Transverse colon (tissue), 4 donors: ENCODE measurements around the gene MAP4K4. TPM values are rescaled to one million over a fixed set of nuclear protein-coding genes. Genes with fewer than 3 reads are reported as not detected.

ENCODE experiments used
- DNase-seq: peaks from one replicate; pipeline ENCODE4 v3.0.0-alpha.2; 2019
- H3K27ac ChIP-seq, 4 donors: fragments of 200-600 bp; sonication (generic); 2 replicates each; pipeline ENCODE4 v1.5.1; 2016 to 2018; ENCODE audit warnings: inconsistent platforms in 4 of 4
- H3K27me3 ChIP-seq: fragments of 200-600 bp; sonication (generic); 2 replicates; pipeline ENCODE4 v1.5.1; 2017; ENCODE audit warnings: inconsistent platforms
- H3K36me3 ChIP-seq, 4 donors: fragments of 200-600 bp; sonication (generic); 2 replicates each; pipeline ENCODE4 v1.5.1; 2017 to 2019; ENCODE audit warnings: inconsistent platforms in 4 of 4
- H3K4me1 ChIP-seq, 4 donors: fragments of 200-600 bp; sonication (generic); 2 replicates each; pipeline ENCODE4 v1.5.1; 2017 to 2020; ENCODE audit warnings: inconsistent platforms in 4 of 4
- H3K4me3 ChIP-seq, 4 donors: fragments of 200-600 bp; sonication (generic); 1 replicate in 1 of 4; 2 replicates in 3 of 4; pipeline versions ENCODE4 v1.5.1 to v1.6.1; 2017 to 2019; ENCODE audit warnings: inconsistent platforms in 4 of 4
- H3K9me3 ChIP-seq, 2 donors: fragments of 200-600 bp; sonication (generic); 2 replicates each; pipeline ENCODE4 v1.5.1; 2017 to 2019; ENCODE audit warnings: inconsistent platforms in 2 of 2
- CTCF ChIP-seq, 5 experiments: fragments of 200-600 bp in 3 of 5; fragments of 450-650 bp in 2 of 5; sonication (generic) in 3 of 5; IDR thresholded peaks; 1 replicate in 2 of 5; 2 replicates in 3 of 5; pipeline ENCODE4 v1.5.1; 2016 to 2017; ENCODE audit warnings: antibody characterized with exemption in 5 of 5, inconsistent platforms in 3 of 5, mild to moderate bottlenecking in 2 of 5, moderate library complexity in 1 of 5
- EP300 ChIP-seq: sonication (generic); formaldehyde crosslinking; IDR thresholded peaks from one replicate; pipeline ENCODE4 v1.6.1; 2017; ENCODE audit warnings: antibody characterized with exemption, low read depth
- POLR2A ChIP-seq: fragments of 450-650 bp; IDR thresholded peaks from one replicate; pipeline ENCODE4 v1.6.1; 2016; ENCODE audit warnings: antibody characterized with exemption, mild to moderate bottlenecking, moderate library complexity
- POLR2AphosphoS5 ChIP-seq, 3 donors: sonication (generic); formaldehyde crosslinking; IDR thresholded peaks; one replicate each; pipeline ENCODE4 v1.6.1; 2016; ENCODE audit warnings: antibody characterized with exemption in 3 of 3
- WGBS, 2 donors: methylation state at CpG; one replicate each; pipeline ENCODE4 v1.1.5; 2018; ENCODE audit warnings: low coverage in 1 of 2; 5-methylcytosine and 5-hydroxymethylcytosine counted together
- in situ Hi-C, 4 donors: fragments of 200-750 bp; cut with MboI; loops; one replicate each; pipeline versions ENCODE4 v1.15.0 to v1.15.1; 2017; ENCODE audit warnings: low sequenced_read_pairs in 3 of 4, low pct_ligation_motif_present in 1 of 4, low pct_unique_long_range_greater_than_20kb in 1 of 4
- intact Hi-C: fragments of 100-400 bp; cut with DNase I; formaldehyde crosslinking; loops from one replicate; pipeline ENCODE4 v1.15.1; 2023; ENCODE audit warnings: low total_unique reads
- total RNA-seq, 4 donors: library from RNA; depleted of rRNA; stranded (reverse); fragments of >200 nt; gene quantifications; one replicate each; pipeline ENCODE4 v1.1.0, GENCODE V29; 2016

MAP4K4 gene
- total RNA-seq, 4 donors from 2014 or later, result 20.3 to 42.3 (median 29.6) TPM

DNA sequence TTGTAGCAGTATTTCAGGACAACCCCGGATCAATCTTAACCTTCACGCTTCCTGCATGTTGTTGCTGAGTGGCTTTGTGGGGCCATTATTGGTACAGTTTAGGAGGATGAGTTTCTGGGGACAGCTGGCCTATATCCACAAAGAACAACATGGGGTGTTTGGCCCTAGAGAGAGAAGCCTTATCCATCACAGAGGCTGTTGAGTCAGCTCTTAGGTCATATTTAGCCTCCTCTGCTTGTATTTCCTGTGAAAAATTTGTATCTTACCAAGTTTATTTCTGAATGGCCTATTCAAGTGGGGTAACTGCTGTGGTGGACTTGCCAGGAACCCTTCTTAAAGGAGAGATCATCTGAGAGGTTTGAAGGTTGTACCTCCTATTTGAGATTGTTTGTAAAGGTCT, 77.6 kb downstream of the MAP4K4 start:
- H3K4me1 ChIP-seq, result peaks cover 7 to 47% (median 19%) of the 10 kb centered on the region in 4 donors
- in situ Hi-C loops, result no loop called here
- 79 to 85% methylated on average over 2 of the region's 2 CpGs for WGBS, 2 donors

DNA sequence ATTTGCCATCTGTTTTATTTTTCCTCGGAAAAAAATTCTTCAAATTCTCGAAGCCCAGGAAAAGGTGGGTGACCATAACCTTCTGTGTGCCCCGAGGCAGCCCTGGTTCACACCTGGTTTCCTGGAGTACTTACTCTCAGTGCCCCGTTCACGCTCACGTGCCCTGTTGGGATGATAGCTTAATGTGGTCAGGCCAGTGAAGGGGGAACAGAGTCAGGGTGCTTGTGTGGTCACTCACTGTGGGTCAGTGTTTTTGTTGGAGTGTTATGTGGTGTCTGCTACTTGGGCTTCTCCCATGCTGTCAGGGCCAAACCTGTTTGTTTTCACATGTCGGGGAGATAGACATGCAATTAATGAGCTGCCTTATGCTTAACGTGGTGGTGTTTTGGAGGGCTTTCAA, 78.1 kb downstream of the MAP4K4 start:
- in situ Hi-C loops, result no loop called here
- H3K4me3 ChIP-seq, result no peak overlapping the region
- intact Hi-C loops, result loop anchor here (2.0 kb wide), 1 partner anchor 77 kb away; no protein-coding TSS in a partner anchor
- H3K36me3 ChIP-seq, result no peaks in the 10 kb centered on the region
- no peak for DNase-seq
- no peaks in the 10 kb centered on the region for H3K9me3 ChIP-seq
- TF ChIP-seq CTCF (IDR thresholded peaks at IDR 0.05) (no peak), POLR2A (no peak), EP300 (no peak), POLR2AphosphoS5 (IDR thresholded peaks at IDR 0.05) (no peak)
- WGBS, 2 donors, result 85 to 87% methylated on average over 6 to 8 of the region's 8 CpGs
- H3K4me1 ChIP-seq, result peaks cover 7 to 47% (median 18%) of the 10 kb centered on the region in 4 donors
- H3K27ac ChIP-seq, result no peak overlapping the region
- no peaks in the 10 kb centered on the region for H3K27me3 ChIP-seq

More for the DNA sequence above, 77.6 kb downstream of the MAP4K4 start:
- no peak for TF ChIP-seq POLR2A
- TF ChIP-seq EP300, result no peak
- TF ChIP-seq CTCF (IDR thresholded peaks at IDR 0.05), result no peak
- TF ChIP-seq POLR2AphosphoS5 (IDR thresholded peaks at IDR 0.05), result no peak
- no peak overlapping the region for H3K27ac ChIP-seq
- H3K9me3 ChIP-seq, result no peaks in the 10 kb centered on the region
- no peak for DNase-seq
- H3K4me3 ChIP-seq, result no peak overlapping the region
- intact Hi-C loops, result loop anchor here (2.0 kb wide), 1 partner anchor 76 kb away; no protein-coding TSS in a partner anchor
- H3K36me3 ChIP-seq, result no peaks in the 10 kb centered on the region
- no peaks in the 10 kb centered on the region for H3K27me3 ChIP-seq

- H3K36me3 ChIP-seq, result no peaks in the 10 kb centered on the region
- intact Hi-C loops, result no loop called here
- H3K9me3 ChIP-seq, result no peaks in the 10 kb centered on the region
- no peak for DNase-seq
- no peaks in the 10 kb centered on the region for H3K27me3 ChIP-seq
- WGBS, 2 donors, result 72% methylated on average over 9 to 10 of the region's 10 CpGs
- no peak overlapping the region for H3K27ac ChIP-seq
- peaks cover 7 to 45% (median 13%) of the 10 kb centered on the region in 4 donors for H3K4me1 ChIP-seq
- TF ChIP-seq EP300 (no peak), POLR2AphosphoS5 (IDR thresholded peaks at IDR 0.05) (no peak), CTCF (IDR thresholded peaks at IDR 0.05) (no peak), POLR2A (no peak)
- no peak overlapping the region for H3K4me3 ChIP-seq
- in situ Hi-C loops, result no loop called here
These were observed 78.9 kb downstream of the MAP4K4 start for GRCh38 chr2:101776172-101777043.

DNA sequence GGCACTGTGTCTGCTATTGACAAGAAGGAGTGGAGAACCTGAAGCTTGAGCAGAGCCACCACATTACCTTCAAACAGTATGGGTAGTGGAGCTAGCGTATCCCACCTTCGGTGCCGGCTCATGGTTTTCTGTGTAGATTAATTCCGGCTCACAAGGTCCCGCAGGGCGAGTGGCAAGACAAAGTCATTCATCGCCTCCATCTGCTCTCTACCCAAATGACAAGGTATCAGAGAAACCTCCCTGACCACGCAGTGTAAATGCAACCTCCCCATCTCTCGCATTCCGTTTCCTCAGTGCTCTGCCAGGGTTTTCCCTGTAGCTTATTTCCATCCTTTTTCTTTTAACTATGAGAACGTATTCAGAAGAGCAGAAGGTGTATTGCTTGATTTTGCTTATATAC, 79.8 kb downstream of the MAP4K4 start:
- WGBS, 2 donors, result 86 to 95% methylated on average over 4 to 11 of the region's 11 CpGs
- Histone ChIP-seq H3K4me3 (no peak overlapping the region), H3K4me1 (peaks cover 7 to 49% (median 11%) of the 10 kb centered on the region in 4 donors), H3K36me3 (no peaks in the 10 kb centered on the region), H3K9me3 (no peaks in the 10 kb centered on the region), H3K27ac (no peak overlapping the region), H3K27me3 (no peaks in the 10 kb centered on the region)
- no peak for TF ChIP-seq EP300
- TF ChIP-seq POLR2AphosphoS5 (IDR thresholded peaks at IDR 0.05), result no peak
- no peak for TF ChIP-seq CTCF (IDR thresholded peaks at IDR 0.05)
- no peak for TF ChIP-seq POLR2A
- in situ Hi-C loops, result no loop called here
- intact Hi-C loops, result no loop called here
- no peak for DNase-seq
